HEK293 (cell line): Measurements from ENCODE around the gene SFXN3.

Experiments used
- ZFP37 ChIP-seq: fragments of 450-650 bp; formaldehyde crosslinking; IDR thresholded peaks from 2 replicates; pipeline ENCODE4 v1.5.1; 2016; ENCODE audit warnings: missing biosample characterization, missing genetic modification characterization
- ZNF10 ChIP-seq: fragments of 450-650 bp; formaldehyde crosslinking; IDR thresholded peaks from 2 replicates; pipeline ENCODE4 v1.5.1; 2017; ENCODE audit warnings: missing biosample characterization, missing genetic modification characterization
- ZNF2 ChIP-seq: fragments of 450-650 bp; formaldehyde crosslinking; IDR thresholded peaks from 2 replicates; pipeline ENCODE4 v1.5.1; 2016; ENCODE audit warnings: missing biosample characterization, missing genetic modification characterization
- TF ChIP-seq, protein P1 (sequence below): fragments of 450-650 bp; formaldehyde crosslinking; IDR thresholded peaks from 2 replicates; pipeline ENCODE4 v1.5.1; 2016; ENCODE audit warnings: missing biosample characterization, missing genetic modification characterization
- TF ChIP-seq, protein P2 (sequence below): fragments of 450-650 bp; formaldehyde crosslinking; IDR thresholded peaks from 2 replicates; pipeline ENCODE4 v1.5.1; 2016; ENCODE audit warnings: missing biosample characterization, missing genetic modification characterization

DNA sequence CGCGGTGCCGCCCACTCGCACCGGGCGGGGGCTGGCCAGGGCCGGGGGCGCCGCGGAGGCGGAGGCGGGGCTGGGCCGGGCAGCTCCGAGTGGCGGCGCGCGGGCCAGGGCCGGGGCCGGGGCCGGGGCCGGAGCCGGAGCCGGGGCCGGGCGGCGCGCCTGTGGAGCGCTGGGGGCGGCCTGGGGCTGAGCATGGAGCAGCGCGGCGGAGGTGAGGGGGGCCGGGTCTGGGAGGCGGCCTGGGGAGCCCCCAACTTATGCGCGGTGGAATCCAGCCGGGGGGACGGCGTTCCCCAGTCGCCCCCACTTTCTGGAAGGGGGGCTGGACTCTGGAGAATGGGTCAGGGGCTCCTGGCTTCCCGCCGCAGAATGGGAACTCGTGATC, 31.3 kb upstream of the SFXN3 start, which contains the start of gene LZTS2:
- TF ChIP-seq, protein P1, sequence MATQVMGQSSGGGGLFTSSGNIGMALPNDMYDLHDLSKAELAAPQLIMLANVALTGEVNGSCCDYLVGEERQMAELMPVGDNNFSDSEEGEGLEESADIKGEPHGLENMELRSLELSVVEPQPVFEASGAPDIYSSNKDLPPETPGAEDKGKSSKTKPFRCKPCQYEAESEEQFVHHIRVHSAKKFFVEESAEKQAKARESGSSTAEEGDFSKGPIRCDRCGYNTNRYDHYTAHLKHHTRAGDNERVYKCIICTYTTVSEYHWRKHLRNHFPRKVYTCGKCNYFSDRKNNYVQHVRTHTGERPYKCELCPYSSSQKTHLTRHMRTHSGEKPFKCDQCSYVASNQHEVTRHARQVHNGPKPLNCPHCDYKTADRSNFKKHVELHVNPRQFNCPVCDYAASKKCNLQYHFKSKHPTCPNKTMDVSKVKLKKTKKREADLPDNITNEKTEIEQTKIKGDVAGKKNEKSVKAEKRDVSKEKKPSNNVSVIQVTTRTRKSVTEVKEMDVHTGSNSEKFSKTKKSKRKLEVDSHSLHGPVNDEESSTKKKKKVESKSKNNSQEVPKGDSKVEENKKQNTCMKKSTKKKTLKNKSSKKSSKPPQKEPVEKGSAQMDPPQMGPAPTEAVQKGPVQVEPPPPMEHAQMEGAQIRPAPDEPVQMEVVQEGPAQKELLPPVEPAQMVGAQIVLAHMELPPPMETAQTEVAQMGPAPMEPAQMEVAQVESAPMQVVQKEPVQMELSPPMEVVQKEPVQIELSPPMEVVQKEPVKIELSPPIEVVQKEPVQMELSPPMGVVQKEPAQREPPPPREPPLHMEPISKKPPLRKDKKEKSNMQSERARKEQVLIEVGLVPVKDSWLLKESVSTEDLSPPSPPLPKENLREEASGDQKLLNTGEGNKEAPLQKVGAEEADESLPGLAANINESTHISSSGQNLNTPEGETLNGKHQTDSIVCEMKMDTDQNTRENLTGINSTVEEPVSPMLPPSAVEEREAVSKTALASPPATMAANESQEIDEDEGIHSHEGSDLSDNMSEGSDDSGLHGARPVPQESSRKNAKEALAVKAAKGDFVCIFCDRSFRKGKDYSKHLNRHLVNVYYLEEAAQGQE (tag by site-specific recombination), result no peak
- TF ChIP-seq, protein P2, sequence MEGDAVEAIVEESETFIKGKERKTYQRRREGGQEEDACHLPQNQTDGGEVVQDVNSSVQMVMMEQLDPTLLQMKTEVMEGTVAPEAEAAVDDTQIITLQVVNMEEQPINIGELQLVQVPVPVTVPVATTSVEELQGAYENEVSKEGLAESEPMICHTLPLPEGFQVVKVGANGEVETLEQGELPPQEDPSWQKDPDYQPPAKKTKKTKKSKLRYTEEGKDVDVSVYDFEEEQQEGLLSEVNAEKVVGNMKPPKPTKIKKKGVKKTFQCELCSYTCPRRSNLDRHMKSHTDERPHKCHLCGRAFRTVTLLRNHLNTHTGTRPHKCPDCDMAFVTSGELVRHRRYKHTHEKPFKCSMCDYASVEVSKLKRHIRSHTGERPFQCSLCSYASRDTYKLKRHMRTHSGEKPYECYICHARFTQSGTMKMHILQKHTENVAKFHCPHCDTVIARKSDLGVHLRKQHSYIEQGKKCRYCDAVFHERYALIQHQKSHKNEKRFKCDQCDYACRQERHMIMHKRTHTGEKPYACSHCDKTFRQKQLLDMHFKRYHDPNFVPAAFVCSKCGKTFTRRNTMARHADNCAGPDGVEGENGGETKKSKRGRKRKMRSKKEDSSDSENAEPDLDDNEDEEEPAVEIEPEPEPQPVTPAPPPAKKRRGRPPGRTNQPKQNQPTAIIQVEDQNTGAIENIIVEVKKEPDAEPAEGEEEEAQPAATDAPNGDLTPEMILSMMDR (tag by site-specific recombination), result no peak
- TF ChIP-seq ZNF2 (tag by site-specific recombination) (no peak), ZNF10 (tag by site-specific recombination) (no peak), ZFP37 (tag by site-specific recombination) (no peak)
